HG03442 (cell line): ENCODE data around the gene CBX2.

Experiments
- ATAC-seq: cut with Tn5 transposase; IDR thresholded peaks from one replicate; pipeline ENCODE4 v1.9.1; 2021; ENCODE audit warnings: mild to moderate bottlenecking, moderate library complexity; ENCODE audit not compliant: unreplicated experiment

Gene CBX2

GRCh38 chr17:79811011-79811867 lies 33.3 kb downstream of the CBX2 start:
- ATAC-seq, result no peak

GRCh38 chr17:79811868-79812352 lies 34.0 kb downstream of the CBX2 start:
- no peak for ATAC-seq

- no peak for ATAC-seq
Observed at GRCh38 chr17:79812353-79813258, 34.7 kb downstream of the CBX2 start.

- no peak for ATAC-seq
Observed at GRCh38 chr17:79813297-79814126, 35.6 kb downstream of the CBX2 start.

GRCh38 chr17:79814127-79814973 lies 36.4 kb downstream of the CBX2 start:
- ATAC-seq, result no peak

GRCh38 chr17:79814974-79815835 lies 37.3 kb downstream of the CBX2 start:
- no peak for ATAC-seq

GRCh38 chr17:79815836-79816461 lies 38.0 kb downstream of the CBX2 start:
- no peak for ATAC-seq

- no peak for ATAC-seq
Observed at GRCh38 chr17:79818026-79818758, 40.2 kb downstream of the CBX2 start.

GRCh38 chr17:79819085-79819484 lies 41.1 kb downstream of the CBX2 start:
- no peak for ATAC-seq

GRCh38 chr17:79819534-79820276 lies 41.8 kb downstream of the CBX2 start:
- no peak for ATAC-seq

GRCh38 chr17:79820959-79821330 lies 43.0 kb downstream of the CBX2 start:
- no peak for ATAC-seq

GRCh38 chr17:79821331-79822095 lies 43.6 kb downstream of the CBX2 start:
- no peak for ATAC-seq

GRCh38 chr17:79822583-79823124 lies 44.7 kb downstream of the CBX2 start:
- no peak for ATAC-seq

GRCh38 chr17:79824234-79824633 lies 46.3 kb downstream of the CBX2 start:
- no peak for ATAC-seq

- no peak for ATAC-seq
Observed at GRCh38 chr17:79824893-79825579, 47.1 kb downstream of the CBX2 start.

GRCh38 chr17:79825580-79825921 lies 47.6 kb downstream of the CBX2 start:
- ATAC-seq, result no peak
